Esophagus muscularis mucosa (tissue), 4 donors: ENCODE results near the gene MBL2. TPM values are rescaled to one million over a fixed set of nuclear protein-coding genes. Genes with fewer than 3 reads are reported as not detected.

Experiments used
- DNase-seq: peaks from one replicate; pipeline ENCODE4 v3.0.0-alpha.2; 2017; ENCODE audit errors: extremely low spot score
- H3K27ac ChIP-seq, 4 donors: fragments of 200-600 bp; sonication (generic); replicated peaks in 1 of 4; 1 replicate in 3 of 4; 2 replicates in 1 of 4; pipeline ENCODE4 v1.5.1; 2016 to 2019; ENCODE audit warnings: mild to moderate bottlenecking in 1 of 4
- H3K27me3 ChIP-seq, 4 donors: fragments of 200-600 bp; sonication (generic); one replicate each; pipeline versions ENCODE4 v1.5.1 to v1.6.0; 2016 to 2019
- H3K36me3 ChIP-seq, 4 donors: fragments of 200-600 bp; sonication (generic); one replicate each; pipeline ENCODE4 v1.5.1; 2016 to 2019
- H3K4me1 ChIP-seq, 4 donors: fragments of 200-600 bp; sonication (generic); one replicate each; pipeline ENCODE4 v1.5.1; 2016 to 2019
- H3K4me3 ChIP-seq, 4 donors: fragments of 200-600 bp; sonication (generic); 1 replicate in 2 of 4; 2 replicates in 2 of 4; pipeline ENCODE4 v1.5.1; 2016 to 2019; ENCODE audit warnings: mild to moderate bottlenecking in 4 of 4, moderate library complexity in 1 of 4
- H3K9me3 ChIP-seq, 4 donors: fragments of 200-600 bp; sonication (generic); 1 replicate in 3 of 4; 2 replicates in 1 of 4; pipeline ENCODE4 v1.5.1; 2016 to 2019
- CTCF ChIP-seq, 3 experiments: fragments of 200-600 bp in 2 of 3; fragments of 450-650 bp in 1 of 3; sonication (generic) in 2 of 3; IDR thresholded peaks; one replicate each; pipeline ENCODE4 v1.5.1; 2017 to 2019; ENCODE audit warnings: antibody characterized with exemption in 3 of 3, mild to moderate bottlenecking in 2 of 3, moderate library complexity in 1 of 3
- EP300 ChIP-seq: sonication (generic); formaldehyde crosslinking; IDR thresholded peaks from one replicate; pipeline ENCODE4 v1.6.1; 2017; ENCODE audit warnings: antibody characterized with exemption
- POLR2A ChIP-seq: fragments of 450-650 bp; IDR thresholded peaks from one replicate; pipeline ENCODE4 v1.6.1; 2017; ENCODE audit warnings: antibody characterized with exemption, moderate library complexity, mild to moderate bottlenecking, low read depth
- POLR2AphosphoS5 ChIP-seq, 2 donors: sonication (generic); formaldehyde crosslinking; IDR thresholded peaks; one replicate each; pipeline ENCODE4 v1.6.1; 2017; ENCODE audit warnings: antibody characterized with exemption in 2 of 2
- WGBS: methylation state at CpG from one replicate; pipeline ENCODE4 v1.1.5; 2018; 5-methylcytosine and 5-hydroxymethylcytosine counted together
- intact Hi-C: fragments of 100-400 bp; cut with DNase I; formaldehyde crosslinking; loops from one replicate; pipeline ENCODE4 v1.15.1; 2023
- total RNA-seq, 4 donors: library from RNA; depleted of rRNA; stranded (reverse); fragments of >200 nt; gene quantifications; one replicate each; pipeline versions ENCODE4 v1.1.0 to v1.2.1, GENCODE V29; 2016

The MBL2 gene
- total RNA-seq, 4 donors from 2014 or later, result 0.06 TPM; not detected in 3

GRCh38 chr10:52758406-52758805 is 14.2 kb downstream of the MBL2 start:
- no peak overlapping the region for H3K4me3 ChIP-seq
- intact Hi-C loops, result no loop called here
- no peaks in the 10 kb centered on the region for H3K36me3 ChIP-seq
- no peaks in the 10 kb centered on the region for H3K9me3 ChIP-seq
- H3K27me3 ChIP-seq, result no peaks in the 10 kb centered on the region
- peak; percentile 77 for DNase-seq
- no peaks in the 10 kb centered on the region for H3K4me1 ChIP-seq
- no peak for TF ChIP-seq POLR2AphosphoS5 (IDR thresholded peaks at IDR 0.05)
- TF ChIP-seq EP300, result no peak
- no peak overlapping the region for H3K27ac ChIP-seq
- WGBS, result 94% methylated on average over 2 of the region's 2 CpGs

- Histone ChIP-seq H3K4me1 (no peaks in the 10 kb centered on the region), H3K4me3 (no peak overlapping the region), H3K9me3 (no peaks in the 10 kb centered on the region), H3K27me3 (no peaks in the 10 kb centered on the region), H3K36me3 (no peaks in the 10 kb centered on the region), H3K27ac (no peak overlapping the region)
- TF ChIP-seq EP300 (no peak), POLR2AphosphoS5 (IDR thresholded peaks at IDR 0.05) (no peak), POLR2A (no peak), CTCF (IDR thresholded peaks at IDR 0.05) (no peak)
- DNase-seq, result peak; percentile 24
- WGBS, result 53% methylated on average over 6 of the region's 6 CpGs
- intact Hi-C loops, result no loop called here
Observed at GRCh38 chr10:52757773-52758172, 14.8 kb downstream of the MBL2 start.

GRCh38 chr10:52756966-52757365 is 15.6 kb downstream of the MBL2 start:
- intact Hi-C loops, result no loop called here
- Histone ChIP-seq H3K4me3 (no peak overlapping the region), H3K27me3 (no peaks in the 10 kb centered on the region), H3K9me3 (no peaks in the 10 kb centered on the region), H3K36me3 (no peaks in the 10 kb centered on the region), H3K27ac (no peak overlapping the region), H3K4me1 (no peaks in the 10 kb centered on the region)
- DNase-seq, result peak; percentile 5
- 68% methylated on average over 4 of the region's 4 CpGs for WGBS
- TF ChIP-seq POLR2AphosphoS5 (IDR thresholded peaks at IDR 0.05), result no peak
- no peak for TF ChIP-seq EP300
- TF ChIP-seq CTCF (IDR thresholded peaks at IDR 0.05), result no peak
- no peak for TF ChIP-seq POLR2A

GRCh38 chr10:52756295-52756694 is 16.3 kb downstream of the MBL2 start:
- WGBS, result 88% methylated on average over 4 of the region's 4 CpGs
- H3K27me3 ChIP-seq, result no peaks in the 10 kb centered on the region
- H3K9me3 ChIP-seq, result no peaks in the 10 kb centered on the region
- H3K4me1 ChIP-seq, result no peaks in the 10 kb centered on the region
- TF ChIP-seq POLR2AphosphoS5 (IDR thresholded peaks at IDR 0.05), result no peak
- TF ChIP-seq EP300, result no peak
- no peak for TF ChIP-seq POLR2A
- no peak for TF ChIP-seq CTCF (IDR thresholded peaks at IDR 0.05)
- peak; percentile 47 for DNase-seq
- no peak overlapping the region for H3K4me3 ChIP-seq
- H3K36me3 ChIP-seq, result no peaks in the 10 kb centered on the region
- intact Hi-C loops, result no loop called here
- H3K27ac ChIP-seq, result no peak overlapping the region

GRCh38 chr10:52755297-52756062 is 17.1 kb downstream of the MBL2 start:
- H3K4me3 ChIP-seq, result no peak overlapping the region
- peak; percentile 84 for DNase-seq

More at GRCh38 chr10:52755297-52756062, 17.1 kb downstream of the MBL2 start:
- no peaks in the 10 kb centered on the region for H3K9me3 ChIP-seq
- no peaks in the 10 kb centered on the region for H3K4me1 ChIP-seq
- 82% methylated on average over 5 of the region's 5 CpGs for WGBS
- intact Hi-C loops, result no loop called here
- H3K36me3 ChIP-seq, result no peaks in the 10 kb centered on the region
- no peak overlapping the region for H3K27ac ChIP-seq
- no peaks in the 10 kb centered on the region for H3K27me3 ChIP-seq
- TF ChIP-seq CTCF (IDR thresholded peaks at IDR 0.05), result no peak
- no peak for TF ChIP-seq POLR2A
- TF ChIP-seq EP300, result no peak
- no peak for TF ChIP-seq POLR2AphosphoS5 (IDR thresholded peaks at IDR 0.05)
